ENCODE results near the gene ZNF804A.

Gene ZNF804A

DNA sequence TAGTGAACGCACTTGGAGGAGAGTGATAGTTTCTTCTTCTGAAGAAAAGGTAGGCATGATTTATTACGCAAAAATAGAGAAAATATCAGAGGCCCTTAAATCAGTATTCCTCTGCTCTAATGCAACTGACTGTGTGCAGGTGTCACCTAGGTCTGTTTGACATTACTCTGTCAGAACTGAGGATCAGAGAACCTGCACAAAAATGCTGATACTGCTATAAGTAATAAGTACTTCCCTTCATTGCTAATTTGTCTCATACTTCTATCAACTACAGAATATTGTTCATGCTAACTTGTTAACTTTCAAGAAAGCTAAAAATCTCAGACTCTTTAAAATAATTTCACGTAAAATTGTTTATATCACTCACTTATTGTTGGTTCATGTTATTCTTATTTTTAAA lies 358.5 kb downstream of the ZNF804A start:
- DNase-seq, result no peak

DNA sequence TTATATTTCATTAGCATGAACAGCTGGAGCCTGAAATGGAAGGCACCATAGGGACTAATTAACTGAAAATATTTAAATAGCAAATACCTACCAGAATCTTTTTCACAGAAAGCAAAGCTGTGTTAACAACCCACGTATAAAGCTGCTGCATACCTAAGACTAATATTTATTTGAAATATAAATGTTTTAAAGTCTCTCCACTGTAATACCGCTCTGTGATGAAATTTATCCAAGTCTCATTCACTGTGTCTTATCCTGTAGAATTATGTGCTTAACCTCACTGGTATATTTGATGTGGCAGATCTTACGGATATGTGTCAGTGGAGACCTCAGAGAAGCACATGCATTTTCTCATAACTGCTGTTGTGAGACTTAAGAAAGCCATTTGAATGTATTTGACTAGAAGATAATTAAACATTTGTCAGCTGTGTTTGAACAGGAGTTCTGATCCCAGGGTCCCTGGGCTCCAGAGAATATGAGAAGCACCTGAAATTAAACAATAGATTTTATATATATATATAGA lies 373.3 kb downstream of the ZNF804A start:
- no peak for DNase-seq

Measured in inflammatory macrophage (primary cell).